Measurements from ENCODE around the gene DDX47.
"Not testable (repeated sequence)": the region's sequence is repeated elsewhere in the genome, so short reads cannot be mapped to it uniquely, and the experiment has no call there.

The DDX47 gene

DNA sequence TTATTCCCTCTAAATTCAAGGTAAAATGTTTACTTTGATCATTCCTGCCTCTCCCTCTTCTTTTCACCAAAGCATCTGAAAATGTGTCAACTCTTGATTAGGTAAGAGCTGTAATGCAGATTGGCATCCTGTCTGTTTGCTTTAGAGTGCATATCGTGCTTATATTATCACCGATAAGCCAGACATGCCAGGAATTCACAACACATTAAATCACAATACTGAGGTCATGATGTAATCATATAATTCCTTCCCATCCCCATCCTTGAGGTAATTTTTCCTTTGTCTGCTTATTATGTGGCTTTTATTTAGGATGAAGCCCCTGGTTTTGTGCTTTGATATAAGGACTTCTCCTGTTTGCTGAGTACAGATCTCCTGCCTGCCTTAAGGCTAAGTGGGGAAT, 10.2 kb downstream of the DDX47 start:
- no peak for DNase-seq

DNA sequence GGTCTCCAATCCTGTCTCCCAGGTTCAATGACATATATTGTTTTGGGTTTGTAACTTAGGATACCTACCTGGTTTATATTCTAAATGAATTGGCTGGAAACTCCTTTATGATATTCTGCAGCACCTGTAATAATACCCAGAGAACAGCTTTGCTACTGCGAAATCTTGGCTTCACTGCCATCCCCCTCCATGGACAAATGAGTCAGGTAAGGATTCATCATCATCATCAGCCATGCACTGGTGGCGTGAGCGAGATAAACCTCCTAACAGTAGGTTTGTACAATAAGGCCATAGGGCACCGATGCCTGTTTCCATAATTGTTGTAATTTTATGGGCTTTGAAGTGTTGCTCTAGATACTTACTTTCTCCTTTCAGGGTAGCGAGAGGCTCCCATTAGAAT, 10.7 kb downstream of the DDX47 start:
- DNase-seq = no peak

DNA sequence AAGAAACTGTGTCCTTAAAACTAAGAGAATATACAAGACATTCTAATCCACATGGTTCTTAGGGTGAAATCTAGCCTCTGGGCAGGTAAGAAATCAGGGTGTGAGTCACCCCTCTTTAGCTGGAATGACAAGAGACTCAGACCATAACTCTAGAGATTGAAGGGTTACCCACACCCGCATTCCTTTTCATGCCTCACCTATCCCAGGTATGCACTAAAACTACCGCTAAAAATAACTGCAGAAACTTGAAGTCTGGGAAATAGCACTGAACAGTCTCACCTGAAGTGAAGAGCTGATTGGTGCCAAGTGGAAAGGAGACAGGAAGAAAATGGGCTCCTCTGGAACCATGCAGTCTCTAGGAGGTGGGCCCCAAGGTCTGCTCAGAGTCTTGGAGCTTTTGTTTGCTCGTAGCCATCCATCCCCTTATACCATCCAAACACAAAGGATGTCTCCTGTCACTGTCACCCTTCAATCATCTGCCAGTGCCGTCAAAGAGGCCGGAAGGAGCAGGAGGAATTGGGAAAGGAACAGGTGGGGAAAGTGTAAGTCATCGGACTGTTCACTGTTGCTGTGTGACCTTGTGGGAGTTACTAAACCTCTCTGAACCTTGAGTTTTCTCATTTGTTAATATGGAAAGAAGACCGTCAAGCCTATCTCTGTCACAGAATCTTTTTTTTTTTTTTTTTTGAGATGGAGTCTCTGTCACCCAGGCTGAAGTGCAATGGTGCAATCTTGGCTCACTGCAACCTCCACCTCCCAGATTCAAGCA, 22.4 kb downstream of the DDX47 start:
- no peak for DNase-seq

GRCh38 chr12:12836571-12836970, 23.4 kb downstream of the DDX47 start:
- no peak for DNase-seq

- peak; percentile 62 for DNase-seq
Observed at GRCh38 chr12:12837025-12837812, 24.1 kb downstream of the DDX47 start.

- DNase-seq = no peak
Observed at GRCh38 chr12:12837813-12838153, 24.6 kb downstream of the DDX47 start.

DNA sequence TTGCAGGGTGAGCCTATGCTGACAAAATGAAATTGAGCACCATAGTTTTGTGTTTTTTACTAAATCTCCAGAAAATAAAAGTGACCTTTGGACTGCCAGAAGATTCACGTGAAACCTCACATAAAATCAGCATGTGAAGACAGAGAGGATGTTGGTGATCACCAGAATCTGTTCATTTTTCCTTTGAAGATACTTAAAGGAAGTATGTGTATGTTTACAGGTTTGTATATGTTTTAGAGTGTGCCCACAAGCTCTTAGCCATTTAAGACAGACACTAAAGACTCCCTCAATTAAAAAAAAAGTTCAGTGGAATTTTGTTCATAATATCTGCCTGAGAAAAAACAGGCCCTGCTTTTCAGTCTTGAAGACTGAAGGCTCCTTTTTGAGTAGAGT, 25.9 kb downstream of the DDX47 start:
- no peak for DNase-seq

GRCh38 chr12:12839439-12839838, 26.3 kb downstream of the DDX47 start:
- not testable (repeated sequence) for DNase-seq

GRCh38 chr12:12839873-12840579, 26.9 kb downstream of the DDX47 start:
- no peak for DNase-seq

GRCh38 chr12:12840580-12840899, 27.4 kb downstream of the DDX47 start:
- no peak for DNase-seq

DNA sequence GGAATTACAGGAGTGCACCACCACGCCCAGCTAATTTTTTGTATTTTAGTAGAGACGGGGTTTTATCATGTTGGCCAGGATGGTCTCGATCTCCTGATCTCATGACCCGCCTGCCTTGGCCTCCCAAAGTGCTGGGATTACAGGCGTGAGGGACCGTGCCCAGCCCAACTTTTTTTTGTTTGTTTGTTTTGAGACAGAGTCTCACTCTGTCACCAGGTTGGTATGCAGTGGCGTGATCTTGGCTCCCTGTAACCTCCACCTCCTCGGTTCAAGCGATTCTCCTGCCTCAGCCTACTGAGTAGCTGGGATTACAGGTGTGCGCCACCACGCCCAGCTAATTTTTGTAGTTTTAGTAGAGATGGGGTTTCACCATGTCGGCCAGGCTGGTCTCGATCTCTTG, 28.3 kb downstream of the DDX47 start:
- DNase-seq = not testable (repeated sequence)

GRCh38 chr12:12845794-12846243, 32.7 kb downstream of the DDX47 start:
- no peak for DNase-seq

DNA sequence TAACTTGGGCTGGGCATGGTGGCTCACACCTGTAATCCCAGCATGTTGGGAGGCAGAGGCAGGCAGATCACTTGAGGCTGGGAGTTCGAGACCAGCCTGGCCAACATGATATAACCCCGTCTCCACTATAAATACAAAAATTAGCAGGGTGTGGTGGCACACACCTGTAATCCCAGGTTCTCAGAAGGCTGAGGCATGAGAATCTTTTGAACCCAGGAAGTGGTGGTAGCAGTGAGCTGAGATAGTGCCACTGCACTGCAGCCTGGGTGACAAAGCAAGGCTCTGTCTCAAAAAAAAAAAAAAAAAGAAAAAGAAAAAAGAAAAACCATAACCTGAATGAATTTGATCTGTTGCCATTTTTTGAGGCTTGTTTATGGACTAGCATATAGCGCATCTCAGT, 33.6 kb downstream of the DDX47 start:
- DNase-seq = not testable (repeated sequence)

DNA sequence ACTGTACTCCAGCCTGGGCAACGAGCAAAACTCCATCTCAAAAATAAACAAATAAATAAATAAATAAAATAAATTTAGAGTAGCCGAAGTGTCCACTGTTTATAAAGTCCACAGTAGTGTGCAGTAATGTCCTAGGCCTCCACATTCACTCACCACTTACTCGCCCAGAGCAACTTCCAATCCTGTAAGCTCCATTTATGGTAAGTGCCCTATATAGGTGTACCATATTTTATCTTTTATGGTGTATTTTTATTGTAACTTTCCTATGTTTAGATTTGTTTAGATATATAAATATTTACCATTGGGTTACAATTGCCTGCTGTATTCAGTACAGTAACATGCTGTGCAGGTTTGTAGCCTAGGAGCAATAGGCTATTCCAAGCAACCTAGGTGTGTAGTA, 40.3 kb downstream of the DDX47 start:
- no peak for DNase-seq

- peak; percentile 19 for DNase-seq
Observed at GRCh38 chr12:12859690-12860089, 46.5 kb downstream of the DDX47 start.

- DNase-seq = no peak
Observed at GRCh38 chr12:12864243-12864642, 51.1 kb downstream of the DDX47 start.

- no peak for DNase-seq
Observed at GRCh38 chr12:12868477-12869235, 55.5 kb downstream of the DDX47 start.

- DNase-seq = no peak
Observed at GRCh38 chr12:12870465-12870864, 57.3 kb downstream of the DDX47 start.

DNA sequence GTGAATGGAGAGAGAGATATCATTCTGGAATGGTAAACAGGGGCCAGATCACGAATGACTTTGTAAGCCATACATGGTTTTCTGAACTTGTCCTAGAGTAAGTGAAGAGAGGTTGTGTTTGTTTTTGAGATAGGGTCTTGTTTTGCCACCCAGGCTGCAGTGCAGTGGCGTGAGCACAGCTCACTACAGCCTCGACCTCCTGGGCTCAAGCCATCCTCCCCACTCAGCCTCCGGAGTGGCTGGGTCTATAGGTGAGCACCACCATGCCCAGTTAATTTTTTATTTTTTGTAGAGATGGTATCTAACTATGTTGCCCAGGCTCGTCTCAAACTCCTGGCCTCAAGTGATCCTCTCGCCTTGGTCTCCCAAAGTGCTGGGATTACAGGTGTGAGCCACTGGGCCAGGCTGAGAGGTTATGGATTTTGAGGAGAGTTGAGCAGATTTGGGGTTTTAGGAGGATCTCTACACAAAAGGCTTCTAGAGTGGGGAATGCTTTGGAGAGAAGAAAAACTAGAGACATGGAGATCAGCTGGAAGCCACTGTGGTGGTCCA, 58.5 kb downstream of the DDX47 start:
- no peak for DNase-seq

DNA sequence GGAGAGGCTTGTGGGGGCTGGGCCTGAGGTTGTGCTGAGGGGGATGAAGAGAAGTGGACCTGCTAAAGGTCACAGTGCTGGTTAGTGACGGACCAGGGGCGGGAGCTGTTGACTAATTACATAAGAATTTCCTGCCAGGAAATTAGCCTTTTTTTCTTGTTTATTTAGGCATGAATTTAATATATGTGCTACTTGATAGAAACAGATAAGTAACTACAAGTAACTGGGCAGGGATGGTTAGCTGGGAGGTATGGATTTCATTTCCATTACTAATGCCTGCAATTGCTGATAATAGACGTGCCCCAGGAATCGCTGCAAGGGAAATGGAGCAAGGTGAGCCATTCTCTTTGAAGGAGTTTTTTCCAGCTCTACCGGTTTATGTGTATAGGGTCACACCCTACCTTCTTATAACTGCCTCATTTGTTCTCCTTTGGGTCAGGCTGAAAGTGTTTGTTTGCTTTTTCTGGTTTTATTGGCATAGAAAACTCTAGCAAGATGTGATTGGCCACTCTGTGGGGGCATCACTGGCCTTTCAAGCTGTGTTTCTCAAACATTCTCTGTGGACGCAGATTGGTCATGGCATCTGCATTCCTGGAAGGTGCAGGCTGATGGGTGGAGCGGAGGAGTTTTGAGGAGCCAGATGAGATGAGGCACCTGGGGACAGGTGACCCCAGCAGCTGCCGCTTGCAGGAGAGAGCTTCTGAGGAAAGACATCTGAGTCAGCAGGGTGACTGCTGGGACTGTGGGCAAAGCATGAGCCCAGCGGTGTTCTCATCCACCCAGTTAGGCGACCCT, 59.2 kb downstream of the DDX47 start:
- no peak for DNase-seq

- no peak for DNase-seq
Observed at GRCh38 chr12:12872934-12873275, 59.8 kb downstream of the DDX47 start.

- no peak for DNase-seq
Observed at GRCh38 chr12:12874029-12874428, 60.9 kb downstream of the DDX47 start.
